ENCODE measurements around the gene GPBAR1. TPM values are rescaled to one million over a fixed set of nuclear protein-coding genes. Genes with fewer than 3 reads are reported as not detected.
A peak's percentile ranks its signal among the peaks of the same experiment; 100 is the strongest.

The GPBAR1 gene
- total RNA-seq, 1 experiment from 2014 or later, result 1.1 TPM

DNA sequence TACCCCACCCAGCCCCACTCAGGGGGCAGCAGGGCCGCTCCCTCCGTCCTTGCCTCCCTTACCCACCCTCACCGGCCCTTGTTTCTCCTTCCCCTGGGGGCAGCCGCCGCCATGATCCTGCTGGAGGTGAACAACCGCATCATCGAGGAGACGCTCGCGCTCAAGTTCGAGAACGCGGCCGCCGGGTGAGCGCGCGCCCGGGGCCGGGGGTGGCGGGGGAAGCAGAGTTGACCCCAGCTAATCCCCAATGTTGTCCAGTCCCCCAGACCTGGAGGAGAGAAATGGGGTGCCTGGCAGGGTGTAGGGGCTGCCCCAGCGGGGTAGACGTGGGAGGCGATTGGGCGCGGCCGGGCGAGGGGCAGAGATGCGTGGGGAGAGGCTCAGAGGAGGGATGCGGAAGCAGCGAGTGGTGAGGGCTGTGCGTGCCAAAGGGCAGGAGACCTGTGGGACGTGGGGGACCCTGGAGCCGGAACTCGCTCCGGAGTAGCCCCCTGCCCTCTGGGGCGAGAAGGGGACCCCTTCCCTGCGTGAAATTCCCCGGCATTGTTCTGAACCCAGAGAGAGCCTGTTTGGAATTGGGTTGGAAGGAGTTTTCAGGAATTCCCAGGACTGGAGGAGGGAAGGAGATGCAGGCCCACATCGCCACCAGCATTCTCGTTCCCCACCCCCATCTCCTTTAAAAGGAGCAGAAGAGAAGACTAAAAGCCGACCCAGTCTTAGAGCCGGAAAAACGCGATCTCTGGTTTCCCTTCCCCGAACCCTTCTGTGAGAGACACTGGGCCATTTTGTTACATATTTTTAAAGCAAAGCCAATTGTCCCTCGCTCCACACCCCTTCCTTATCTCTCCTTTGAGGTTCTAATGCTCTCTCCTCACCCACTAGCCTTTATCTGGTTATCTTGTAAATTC is 43.2 kb upstream of the GPBAR1 start:
- Mint-ChIP-seq H3K27me3 (ENCODE audit: unreplicated experiment) (no peaks in the 10 kb centered on the region), H3K27ac (ENCODE audit: unreplicated experiment) (peak overlapping the region; percentile 96), H3K4me3 (ENCODE audit: low read depth, unreplicated experiment) (peak overlapping the region; percentile 89), H3K9me3 (ENCODE audit: low read depth, unreplicated experiment) (no peaks in the 10 kb centered on the region), H3K36me3 (ENCODE audit: insufficient read depth, unreplicated experiment) (peaks cover 64% of the 10 kb centered on the region), H3K4me1 (ENCODE audit: low read depth, unreplicated experiment) (peaks cover 55% of the 10 kb centered on the region)
- BruUV-seq (replicated peaks), result no TSS peak
- no peak for TF ChIP-seq CTCF (IDR thresholded peaks at IDR 0.05; ENCODE audit: unreplicated experiment)
- DNase-seq, result peak; percentile 45
- CTCF ChIA-PET, result interaction anchor here (0.9 to 1.5 kb wide), 3 partner anchors 13 to 43 kb away, joined by 4 to 8 read pairs (median 5); partner anchors contain the start of gene GPBAR1
- intact Hi-C loops (cut with micrococcal nuclease; ENCODE audit: unreplicated experiment), result loop anchor here (1.0 kb wide), 1 partner anchor 12 kb away; no protein-coding TSS in a partner anchor

DNA sequence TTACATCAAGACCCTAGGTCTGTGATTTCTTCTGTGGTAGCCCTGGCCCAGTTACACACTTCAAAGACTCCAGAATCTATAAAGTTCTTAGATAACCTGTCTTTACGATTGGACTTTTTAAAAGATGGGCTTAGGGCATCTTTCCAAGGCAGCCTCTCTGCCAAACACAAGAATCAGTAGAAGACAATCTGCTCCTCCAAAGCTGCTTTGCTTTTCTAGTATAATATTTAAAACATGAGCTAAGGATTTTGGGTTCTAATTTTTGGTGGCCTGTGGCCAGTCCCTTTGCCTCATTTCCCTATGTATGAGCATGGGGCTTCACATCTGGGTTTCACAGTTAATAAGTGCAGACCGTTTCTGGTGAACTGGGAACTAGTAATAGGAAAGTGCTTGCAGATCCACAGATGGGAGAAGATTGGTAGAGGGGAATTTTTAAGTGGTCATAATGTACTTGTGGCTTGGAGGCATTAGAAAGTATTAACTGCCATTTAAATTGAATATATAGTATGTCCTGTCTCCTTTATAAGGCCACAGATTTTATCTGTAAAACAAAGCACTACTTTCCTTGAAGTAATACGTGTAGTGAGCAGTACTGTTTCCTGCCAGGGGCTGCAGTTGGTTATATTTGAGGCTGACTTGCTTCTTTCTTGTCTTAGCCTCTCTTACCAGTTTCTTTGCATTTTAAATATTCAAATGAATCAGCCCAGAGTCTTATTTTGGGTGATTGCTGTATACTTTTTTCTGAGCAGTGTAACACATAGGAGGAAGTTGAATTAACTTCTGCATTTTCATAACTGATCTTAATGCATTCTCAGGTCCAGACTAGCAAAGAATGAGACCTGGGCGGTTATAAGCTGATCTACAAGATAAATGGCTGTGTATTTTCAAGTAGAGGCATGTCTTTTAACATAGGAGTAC is 42.3 kb upstream of the GPBAR1 start:
- TSS peak; percentile 31 for BruUV-seq (replicated peaks)
- Mint-ChIP-seq H3K4me1 (ENCODE audit: low read depth, unreplicated experiment) (peaks cover 64% of the 10 kb centered on the region), H3K4me3 (ENCODE audit: low read depth, unreplicated experiment) (peak overlapping the region; percentile 89), H3K36me3 (ENCODE audit: insufficient read depth, unreplicated experiment) (peaks cover 64% of the 10 kb centered on the region), H3K27me3 (ENCODE audit: unreplicated experiment) (no peaks in the 10 kb centered on the region), H3K27ac (ENCODE audit: unreplicated experiment) (peak overlapping the region; percentile 96), H3K9me3 (ENCODE audit: low read depth, unreplicated experiment) (no peaks in the 10 kb centered on the region)
- intact Hi-C loops (cut with micrococcal nuclease; ENCODE audit: unreplicated experiment), result loop anchor here (1.0 kb wide), 1 partner anchor 11 kb away; no protein-coding TSS in a partner anchor
- no peak for TF ChIP-seq CTCF (IDR thresholded peaks at IDR 0.05; ENCODE audit: unreplicated experiment)
- CTCF ChIA-PET, result interaction anchor here (0.5 kb wide), 1 partner anchor 208 kb away, joined by 3 read pairs; no protein-coding TSS in a partner anchor
- DNase-seq, result no peak

- Mint-ChIP-seq H3K27me3 (ENCODE audit: unreplicated experiment) (no peaks in the 10 kb centered on the region), H3K36me3 (ENCODE audit: insufficient read depth, unreplicated experiment) (peaks cover 78% of the 10 kb centered on the region), H3K4me1 (ENCODE audit: low read depth, unreplicated experiment) (peaks cover 68% of the 10 kb centered on the region), H3K27ac (ENCODE audit: unreplicated experiment) (peak overlapping the region; percentile 68), H3K9me3 (ENCODE audit: low read depth, unreplicated experiment) (no peaks in the 10 kb centered on the region), H3K4me3 (ENCODE audit: low read depth, unreplicated experiment) (peak overlapping the region; percentile 89)
- BruUV-seq (replicated peaks), result no TSS peak
- CTCF ChIA-PET, result interaction anchor here (0.7 to 1.2 kb wide), 2 partner anchors 11 to 202 kb away, joined by 3 to 5 read pairs; no protein-coding TSS in a partner anchor
- intact Hi-C loops (cut with micrococcal nuclease; ENCODE audit: unreplicated experiment), result no loop called here
- no peak for DNase-seq
- TF ChIP-seq CTCF (IDR thresholded peaks at IDR 0.05; ENCODE audit: unreplicated experiment), result no peak
Observed at GRCh38 chr2:218219934-218220333, 40.9 kb upstream of the GPBAR1 start.

DNA sequence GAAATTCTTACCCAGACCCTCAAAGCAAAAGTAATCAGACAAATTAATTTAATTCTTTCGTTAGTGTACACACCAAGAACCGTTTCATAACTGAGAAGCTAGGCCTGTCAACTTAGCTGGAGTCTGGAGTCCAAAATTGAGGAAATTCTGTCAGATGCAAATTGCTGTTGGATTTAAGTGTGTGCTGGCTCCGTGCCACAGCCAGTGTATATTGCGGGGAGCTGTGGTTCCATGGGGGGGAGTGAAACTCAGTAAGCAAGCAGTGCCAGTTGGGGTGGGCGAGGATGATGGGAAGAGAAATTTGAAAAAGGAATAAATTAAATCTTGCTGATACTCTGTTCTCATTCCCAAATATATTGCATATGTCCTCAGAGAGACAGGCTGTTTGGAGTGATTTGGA is 39.8 kb upstream of the GPBAR1 start:
- peaks cover 87% of the 10 kb centered on the region for H3K36me3 Mint-ChIP-seq (ENCODE audit: insufficient read depth, unreplicated experiment)
- H3K27me3 Mint-ChIP-seq (ENCODE audit: unreplicated experiment), result no peaks in the 10 kb centered on the region
- H3K4me1 Mint-ChIP-seq (ENCODE audit: low read depth, unreplicated experiment), result peaks cover 76% of the 10 kb centered on the region
- H3K27ac Mint-ChIP-seq (ENCODE audit: unreplicated experiment), result peak overlapping the region; percentile 11
- H3K4me3 Mint-ChIP-seq (ENCODE audit: low read depth, unreplicated experiment), result peak overlapping the region; percentile 29
- intact Hi-C loops (cut with micrococcal nuclease; ENCODE audit: unreplicated experiment), result no loop called here
- no peak for DNase-seq
- TF ChIP-seq CTCF (IDR thresholded peaks at IDR 0.05; ENCODE audit: unreplicated experiment), result no peak
- BruUV-seq (replicated peaks), result no TSS peak
- H3K9me3 Mint-ChIP-seq (ENCODE audit: low read depth, unreplicated experiment), result no peaks in the 10 kb centered on the region
- CTCF ChIA-PET, result interaction anchor here (1.2 kb wide), 1 partner anchor 10 kb away, joined by 5 read pairs; no protein-coding TSS in a partner anchor
